CD4-positive, alpha-beta T cell treated with Interleukin-2 at 100 ng/mL for 4 hours (primary cell): ENCODE data around the gene WDFY2.

Experiments used
- DNase-seq: peaks from one replicate; pipeline ENCODE4 v3.0.0-alpha.2; 2020; ENCODE audit warnings: low spot score

Gene WDFY2

GRCh38 chr13:51713807-51714206, 129.5 kb downstream of the WDFY2 start:
- no peak for DNase-seq

GRCh38 chr13:51714663-51715168, 130.5 kb downstream of the WDFY2 start:
- DNase-seq, result no peak

GRCh38 chr13:51715613-51716012, 131.4 kb downstream of the WDFY2 start:
- DNase-seq, result peak; percentile 26

GRCh38 chr13:51717786-51718398, 133.6 kb downstream of the WDFY2 start:
- no peak for DNase-seq

- no peak for DNase-seq
Observed at GRCh38 chr13:51719394-51719793, 135.1 kb downstream of the WDFY2 start.

GRCh38 chr13:51721496-51721895, 137.2 kb downstream of the WDFY2 start:
- no peak for DNase-seq

- no peak for DNase-seq
Observed at GRCh38 chr13:51723529-51723928, 139.3 kb downstream of the WDFY2 start.

GRCh38 chr13:51724721-51725120, 140.5 kb downstream of the WDFY2 start:
- DNase-seq, result no peak

- no peak for DNase-seq
Observed at GRCh38 chr13:51726446-51727193, 142.4 kb downstream of the WDFY2 start.

- no peak for DNase-seq
Observed at GRCh38 chr13:51727634-51728274, 143.5 kb downstream of the WDFY2 start.

- no peak for DNase-seq
Observed at GRCh38 chr13:51728275-51728673, 144.0 kb downstream of the WDFY2 start.

GRCh38 chr13:51728972-51729371, 144.7 kb downstream of the WDFY2 start:
- no peak for DNase-seq

GRCh38 chr13:51729866-51730553, 145.7 kb downstream of the WDFY2 start:
- peak; percentile 11 for DNase-seq

GRCh38 chr13:51730927-51731326, 146.7 kb downstream of the WDFY2 start:
- DNase-seq, result no peak

GRCh38 chr13:51731759-51732158, 147.5 kb downstream of the WDFY2 start:
- no peak for DNase-seq

- DNase-seq, result no peak
Observed at GRCh38 chr13:51733374-51734298, 149.4 kb downstream of the WDFY2 start.

GRCh38 chr13:51734786-51735185, 150.5 kb downstream of the WDFY2 start:
- no peak for DNase-seq

GRCh38 chr13:51737609-51738008, 153.3 kb downstream of the WDFY2 start:
- DNase-seq, result no peak

- no peak for DNase-seq
Observed at GRCh38 chr13:51738226-51738905, 154.1 kb downstream of the WDFY2 start.

GRCh38 chr13:51739027-51739764, 154.9 kb downstream of the WDFY2 start:
- no peak for DNase-seq
